Gastroesophageal sphincter (tissue), 4 donors: ENCODE data around the gene UPF2. TPM values are rescaled to one million over a fixed set of nuclear protein-coding genes. Genes with fewer than 3 reads are reported as not detected.

Experiments
- ATAC-seq: fragments of 150-250 bp; one replicate; pipeline ENCODE4 v1.9.1; 2016; ENCODE audit warnings: mild to moderate bottlenecking, moderate library complexity
- H3K27ac ChIP-seq, 4 donors: fragments of 200-600 bp; sonication (generic) in 3 of 4; 1 replicate in 3 of 4; 2 replicates in 1 of 4; pipeline ENCODE4 v1.5.1; 2016 to 2019
- H3K27me3 ChIP-seq: fragments of 200-600 bp; sonication (generic); one replicate; pipeline ENCODE4 v1.5.1; 2019
- H3K36me3 ChIP-seq, 2 donors: fragments of 200-600 bp; sonication (generic); one replicate each; pipeline ENCODE4 v1.5.1; 2019; ENCODE audit warnings: control low read depth in 1 of 2
- H3K4me1 ChIP-seq, 3 donors: fragments of 200-600 bp; sonication (generic); 1 replicate in 2 of 3; 2 replicates in 1 of 3; pipeline ENCODE4 v1.5.1; 2016 to 2019; ENCODE audit warnings: control low read depth in 2 of 3
- H3K4me3 ChIP-seq, 2 donors: fragments of 200-600 bp; sonication (generic); one replicate each; pipeline ENCODE4 v1.5.1; 2019; ENCODE audit warnings: mild to moderate bottlenecking in 1 of 2, moderate library complexity in 1 of 2
- H3K9me3 ChIP-seq, 3 donors: fragments of 200-600 bp; sonication (generic); one replicate each; pipeline ENCODE4 v1.5.1; 2017 to 2019; ENCODE audit warnings: control low read depth in 2 of 3
- EP300 ChIP-seq: sonication (generic); formaldehyde crosslinking; IDR thresholded peaks from one replicate; pipeline ENCODE4 v1.6.1; 2017; ENCODE audit warnings: antibody characterized with exemption, mild to moderate bottlenecking
- POLR2A ChIP-seq, 2 donors: fragments of 450-650 bp; IDR thresholded peaks; one replicate each; pipeline ENCODE4 v1.6.1; 2017; ENCODE audit warnings: antibody characterized with exemption in 2 of 2, mild to moderate bottlenecking in 2 of 2, moderate library complexity in 1 of 2
- POLR2AphosphoS5 ChIP-seq: sonication (generic); formaldehyde crosslinking; IDR thresholded peaks from one replicate; pipeline ENCODE4 v1.6.1; 2017; ENCODE audit warnings: antibody characterized with exemption
- WGBS, 2 donors: methylation state at CpG; one replicate each; pipeline ENCODE4 v1.1.5; 2018; ENCODE audit warnings: low coverage in 1 of 2; 5-methylcytosine and 5-hydroxymethylcytosine counted together
- total RNA-seq, 4 donors: library from RNA; depleted of rRNA; stranded (reverse); fragments of >200 nt; gene quantifications; one replicate each; pipeline ENCODE4 v1.1.0, GENCODE V29; 2016
- TF ChIP-seq, protein P1 (sequence below), 4 experiments: fragments of 200-600 bp in 2 of 4; fragments of 450-650 bp in 2 of 4; sonication (generic) in 1 of 4; IDR thresholded peaks; one replicate each; pipeline ENCODE4 v1.5.1; 2017 to 2019; ENCODE audit warnings: antibody characterized with exemption in 4 of 4, mild to moderate bottlenecking in 2 of 4, moderate library complexity in 2 of 4

The UPF2 gene
- total RNA-seq, 4 donors from 2014 or later = 23.8 to 40.9 (median 35.0) TPM

DNA sequence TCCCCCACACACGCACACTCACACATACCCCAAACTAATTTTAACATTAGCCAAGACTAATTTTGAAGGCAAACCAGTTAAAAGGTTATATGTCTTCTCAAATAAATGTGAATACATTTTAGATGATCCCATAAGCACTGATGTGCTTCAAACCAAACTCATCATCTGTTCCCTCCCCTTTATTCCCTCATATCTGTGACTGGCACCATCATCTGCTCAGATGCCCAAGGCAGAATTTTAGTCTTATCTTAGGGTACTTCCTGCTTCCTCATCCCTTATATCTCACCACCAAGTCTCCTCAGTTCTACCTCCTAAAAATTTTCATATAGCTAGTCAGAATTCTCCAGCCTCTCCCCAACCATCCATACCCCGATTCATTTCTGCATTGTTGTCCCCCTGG lies 80.4 kb downstream of the UPF2 start:
- Histone ChIP-seq H3K9me3 (no peaks in the 10 kb centered on the region), H3K27me3 (no peaks in the 10 kb centered on the region), H3K27ac (no peak overlapping the region), H3K4me1 (no peaks in the 10 kb centered on the region), H3K4me3 (no peak overlapping the region), H3K36me3 (peaks cover 0 to 99% of the 10 kb centered on the region in 2 donors)
- 93 to 100% methylated on average over 2 of the region's 2 CpGs for WGBS, 2 donors
- TF ChIP-seq POLR2A (IDR thresholded peaks at IDR 0.05) (no peak), POLR2AphosphoS5 (no peak), EP300 (no peak)
- TF ChIP-seq, protein P1, sequence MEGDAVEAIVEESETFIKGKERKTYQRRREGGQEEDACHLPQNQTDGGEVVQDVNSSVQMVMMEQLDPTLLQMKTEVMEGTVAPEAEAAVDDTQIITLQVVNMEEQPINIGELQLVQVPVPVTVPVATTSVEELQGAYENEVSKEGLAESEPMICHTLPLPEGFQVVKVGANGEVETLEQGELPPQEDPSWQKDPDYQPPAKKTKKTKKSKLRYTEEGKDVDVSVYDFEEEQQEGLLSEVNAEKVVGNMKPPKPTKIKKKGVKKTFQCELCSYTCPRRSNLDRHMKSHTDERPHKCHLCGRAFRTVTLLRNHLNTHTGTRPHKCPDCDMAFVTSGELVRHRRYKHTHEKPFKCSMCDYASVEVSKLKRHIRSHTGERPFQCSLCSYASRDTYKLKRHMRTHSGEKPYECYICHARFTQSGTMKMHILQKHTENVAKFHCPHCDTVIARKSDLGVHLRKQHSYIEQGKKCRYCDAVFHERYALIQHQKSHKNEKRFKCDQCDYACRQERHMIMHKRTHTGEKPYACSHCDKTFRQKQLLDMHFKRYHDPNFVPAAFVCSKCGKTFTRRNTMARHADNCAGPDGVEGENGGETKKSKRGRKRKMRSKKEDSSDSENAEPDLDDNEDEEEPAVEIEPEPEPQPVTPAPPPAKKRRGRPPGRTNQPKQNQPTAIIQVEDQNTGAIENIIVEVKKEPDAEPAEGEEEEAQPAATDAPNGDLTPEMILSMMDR (IDR thresholded peaks at IDR 0.05) = no peak
- no peak for ATAC-seq

DNA sequence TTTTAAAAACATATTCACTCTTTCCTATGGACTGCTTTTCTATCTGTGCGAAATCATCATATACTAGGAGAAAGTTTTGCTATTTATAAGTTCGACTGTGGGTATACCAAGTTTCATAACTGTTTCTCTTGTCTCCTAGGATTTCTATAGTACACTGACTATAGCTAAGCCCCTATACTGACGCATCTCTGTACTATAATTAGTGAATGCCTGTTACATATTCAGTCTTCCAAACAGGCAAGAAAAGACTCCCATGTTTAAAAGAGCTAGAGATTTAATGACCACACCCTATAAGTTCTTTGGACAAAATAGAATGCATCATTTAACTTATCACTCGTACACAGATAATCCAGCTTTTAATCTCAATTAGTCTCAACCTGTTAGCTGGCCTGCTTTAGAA lies 80.8 kb downstream of the UPF2 start:
- H3K4me1 ChIP-seq = no peaks in the 10 kb centered on the region
- H3K4me3 ChIP-seq = no peak overlapping the region
- H3K36me3 ChIP-seq = peaks cover 0 to 99% of the 10 kb centered on the region in 2 donors
- 92 to 95% methylated on average over 3 to 4 of the region's 4 CpGs for WGBS, 2 donors
- no peaks in the 10 kb centered on the region for H3K9me3 ChIP-seq
- no peak overlapping the region for H3K27ac ChIP-seq
- H3K27me3 ChIP-seq = no peaks in the 10 kb centered on the region
- no peak for ATAC-seq
- TF ChIP-seq EP300 = no peak
- no peak for TF ChIP-seq POLR2AphosphoS5
- TF ChIP-seq, protein P1 (IDR thresholded peaks at IDR 0.05) = no peak

DNA sequence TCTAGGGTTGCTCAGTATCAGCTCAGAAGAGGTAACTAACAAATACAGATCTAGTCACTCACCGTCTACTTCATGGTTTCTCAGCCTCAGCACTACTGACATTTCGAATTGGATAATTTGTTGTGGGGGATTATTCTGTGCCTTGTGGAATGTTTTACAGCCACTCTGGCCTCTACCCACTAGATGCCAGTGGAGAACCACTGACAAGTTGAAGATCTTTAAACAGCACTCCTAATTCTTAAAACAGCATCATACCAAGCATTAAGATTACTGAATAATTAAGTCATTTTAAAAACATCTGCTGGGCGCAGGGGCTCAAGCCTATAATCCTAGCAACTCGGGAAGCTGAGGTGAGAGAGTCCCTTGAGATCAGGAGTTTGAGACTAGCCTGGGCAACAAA lies 82.6 kb downstream of the UPF2 start:
- Histone ChIP-seq H3K27me3 (no peaks in the 10 kb centered on the region), H3K36me3 (peaks cover 3 to 100% of the 10 kb centered on the region in 2 donors), H3K27ac (no peak overlapping the region), H3K4me3 (no peak overlapping the region), H3K4me1 (no peaks in the 10 kb centered on the region), H3K9me3 (no peaks in the 10 kb centered on the region)
- no peak for ATAC-seq
- TF ChIP-seq EP300 (no peak), POLR2A (IDR thresholded peaks at IDR 0.05) (no peak), POLR2AphosphoS5 (no peak)
- TF ChIP-seq, protein P1 (IDR thresholded peaks at IDR 0.05) = no peak
- WGBS, 2 donors = 92 to 100% methylated on average over 3 to 4 of the region's 4 CpGs

DNA sequence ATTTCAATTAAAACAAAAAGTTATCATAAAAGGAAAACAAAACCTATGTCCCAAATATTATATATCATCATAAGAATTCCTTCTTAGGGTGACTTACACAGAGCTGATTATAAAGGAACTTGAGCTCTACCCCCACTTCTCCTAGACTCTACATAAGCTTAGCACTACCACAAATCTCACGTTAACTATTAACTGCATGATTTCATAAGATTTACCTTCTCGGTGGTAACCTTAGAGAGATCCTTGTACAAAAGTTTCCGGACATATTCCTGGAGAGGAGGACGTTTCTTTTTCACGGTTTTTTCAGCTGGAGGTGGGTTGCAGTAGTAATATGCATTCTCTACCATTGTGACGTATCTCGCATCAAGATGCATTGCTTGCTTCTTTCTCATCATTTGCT lies 83.7 kb downstream of the UPF2 start:
- H3K27ac ChIP-seq = no peak overlapping the region
- H3K9me3 ChIP-seq = no peaks in the 10 kb centered on the region
- no peaks in the 10 kb centered on the region for H3K4me1 ChIP-seq
- 90 to 93% methylated on average over 7 of the region's 7 CpGs for WGBS, 2 donors
- peaks cover 3 to 100% of the 10 kb centered on the region in 2 donors for H3K36me3 ChIP-seq
- H3K27me3 ChIP-seq = no peaks in the 10 kb centered on the region
- H3K4me3 ChIP-seq = no peak overlapping the region
- ATAC-seq = no peak
- TF ChIP-seq POLR2A (IDR thresholded peaks at IDR 0.05) (no peak), POLR2AphosphoS5 (no peak), EP300 (no peak)
- TF ChIP-seq, protein P1 (IDR thresholded peaks at IDR 0.05) = no peak

DNA sequence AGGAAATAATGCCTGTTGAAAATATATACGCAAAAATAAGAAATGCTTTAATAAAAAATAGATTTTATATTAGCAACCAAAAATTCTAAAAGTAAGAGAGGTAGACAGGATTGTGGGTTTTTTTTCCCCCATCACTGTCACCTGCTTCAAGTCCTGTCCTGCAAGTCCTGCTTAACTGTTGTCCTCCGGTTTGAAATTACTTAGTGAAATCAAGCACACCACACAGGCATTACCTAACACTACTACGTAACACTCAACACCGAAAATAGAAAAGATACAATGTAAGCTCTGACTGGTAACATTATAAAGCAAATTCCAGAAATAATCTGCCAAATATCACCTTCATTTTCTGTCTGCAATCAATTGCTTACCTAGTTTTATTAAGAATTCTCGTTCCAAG lies 90.9 kb downstream of the UPF2 start:
- ATAC-seq = no peak
- H3K27me3 ChIP-seq = no peaks in the 10 kb centered on the region
- 93 to 98% methylated on average over 3 to 5 of the region's 5 CpGs for WGBS, 2 donors
- H3K9me3 ChIP-seq = no peaks in the 10 kb centered on the region
- TF ChIP-seq, protein P1 (IDR thresholded peaks at IDR 0.05) = no peak
- no peak for TF ChIP-seq POLR2A (IDR thresholded peaks at IDR 0.05)
- TF ChIP-seq POLR2AphosphoS5 = no peak
- no peak for TF ChIP-seq EP300
- no peak overlapping the region for H3K27ac ChIP-seq
- H3K4me3 ChIP-seq = no peak overlapping the region
- H3K36me3 ChIP-seq = peaks cover 3 to 73% of the 10 kb centered on the region in 2 donors
- no peaks in the 10 kb centered on the region for H3K4me1 ChIP-seq
